Measurements from ENCODE around the gene ZNF358. TPM values are rescaled to one million over a fixed set of nuclear protein-coding genes. Genes with fewer than 3 reads are reported as not detected.

The ZNF358 gene
- total RNA-seq, 1 experiment from 2014 or later, result 35.8 TPM

GRCh38 chr19:7559102-7559501, 43.2 kb downstream of the ZNF358 start:
- DNase-seq (ENCODE audit: low read depth), result peak; percentile 18

DNA sequence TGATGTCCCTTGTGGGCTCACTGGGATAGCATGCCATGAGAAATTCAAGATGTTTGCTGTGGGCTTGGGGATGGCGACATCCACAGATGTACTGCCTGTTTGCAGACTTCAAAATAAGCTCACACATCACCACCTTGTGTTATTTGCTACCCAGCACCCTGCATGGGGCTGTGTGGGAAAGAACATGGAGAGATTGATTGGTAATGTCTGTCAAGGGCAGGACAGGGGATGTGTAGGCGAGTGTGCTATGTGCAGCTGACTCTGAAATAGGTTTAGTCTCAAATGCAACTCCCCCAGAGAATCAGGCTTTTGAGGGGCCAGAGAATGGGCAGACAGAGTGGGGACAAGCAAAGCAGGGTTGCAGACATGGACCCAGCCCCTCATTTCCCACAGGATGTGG, 44.4 kb downstream of the ZNF358 start:
- DNase-seq (ENCODE audit: low read depth), result no peak

DNA sequence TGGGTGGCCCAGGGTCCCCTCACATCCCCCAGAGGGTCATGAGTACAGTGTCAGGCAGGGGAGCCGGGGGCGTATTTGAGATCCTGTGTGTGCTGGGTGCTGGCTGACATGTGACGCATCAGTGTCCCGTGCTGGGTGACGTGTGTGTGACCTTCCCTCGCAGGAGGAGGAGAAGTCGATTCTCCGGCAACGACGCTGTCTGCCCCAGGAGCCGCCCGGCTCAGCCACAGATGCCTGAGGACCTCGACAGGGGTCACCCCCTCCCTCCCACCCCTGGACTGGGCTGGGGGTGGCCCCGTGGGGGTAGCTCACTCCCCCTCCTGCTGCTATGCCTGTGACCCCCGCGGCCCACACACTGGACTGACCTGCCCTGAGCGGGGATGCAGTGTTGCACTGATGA, 45.4 kb downstream of the ZNF358 start:
- no peak for DNase-seq (ENCODE audit: low read depth)

DNA sequence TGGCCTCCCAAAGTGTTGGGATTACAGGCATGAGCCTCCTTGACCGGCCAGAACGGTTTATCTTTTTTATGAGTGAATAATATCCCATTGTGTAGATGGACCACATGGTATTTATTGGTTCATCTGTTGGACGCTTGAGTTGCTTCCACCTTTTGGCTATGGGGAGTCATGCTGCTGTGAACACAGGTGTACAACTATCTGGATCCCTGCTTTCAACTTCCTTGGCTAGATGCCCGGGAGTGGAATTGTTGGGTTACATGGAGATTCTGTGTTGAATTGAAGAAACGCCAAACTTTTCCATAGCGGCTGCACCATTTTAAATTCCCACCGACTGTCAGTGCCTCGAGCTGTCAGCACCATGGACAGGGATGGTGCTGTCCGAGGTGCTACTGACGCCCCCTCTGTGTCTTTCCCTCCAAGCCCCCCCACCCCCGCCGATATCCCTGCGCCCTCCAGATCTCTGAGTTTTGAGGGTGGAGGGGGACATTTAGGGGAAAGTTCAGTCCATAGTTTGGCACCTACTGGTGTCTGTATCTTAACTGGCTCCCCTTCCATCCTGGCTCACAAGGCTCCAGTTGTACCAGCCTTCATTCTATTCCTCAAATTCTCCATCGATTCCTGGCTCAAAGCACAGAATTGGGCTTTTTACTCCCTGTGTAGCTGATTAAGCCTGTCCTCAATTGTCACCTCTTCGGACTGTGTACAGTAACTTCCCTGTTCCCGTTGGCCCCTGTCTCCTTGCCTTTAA, 46.9 kb downstream of the ZNF358 start:
- DNase-seq (ENCODE audit: low read depth), result no peak

GRCh38 chr19:7564866-7565265, 49.0 kb downstream of the ZNF358 start:
- DNase-seq (ENCODE audit: low read depth), result no peak

GRCh38 chr19:7565332-7565731, 49.4 kb downstream of the ZNF358 start:
- DNase-seq (ENCODE audit: low read depth), result no peak

Other genes with a start within 250 kb of the ZNF358 start
- gene INSR, start 221.7 kb upstream of the ZNF358 start, total RNA-seq (2014; rRNA removed; shearing (Covaris generic)), result 0.49 and 0.72 TPM in 2 replicates
- 19.3 and 26.3 TPM in 2 replicates for gene ARHGEF18, start 167.2 kb upstream of the ZNF358 start, total RNA-seq (2014; rRNA removed; shearing (Covaris generic))
- gene PEX11G, start 27.1 kb upstream of the ZNF358 start, total RNA-seq (2014; rRNA removed; shearing (Covaris generic)), result 0.36 and 3.2 TPM in 2 replicates
- 2.0 and 3.5 TPM in 2 replicates for gene MCOLN1, start 6.5 kb downstream of the ZNF358 start, total RNA-seq (2014; rRNA removed; shearing (Covaris generic))
- 44.7 and 51.5 TPM in 2 replicates for gene PNPLA6, start 19.6 kb downstream of the ZNF358 start, total RNA-seq (2014; rRNA removed; shearing (Covaris generic))
- gene CAMSAP3, start 79.8 kb downstream of the ZNF358 start, total RNA-seq (2014; rRNA removed; shearing (Covaris generic)), result not detected in 2 replicates
- gene XAB2, start 113.4 kb downstream of the ZNF358 start, total RNA-seq (2014; rRNA removed; shearing (Covaris generic)), result 27.7 and 29.4 TPM in 2 replicates
- gene PET100, start 113.7 kb downstream of the ZNF358 start, total RNA-seq (2014; rRNA removed; shearing (Covaris generic)), result 80.6 and 92.9 TPM in 2 replicates
- gene PCP2, start 117.6 kb downstream of the ZNF358 start, total RNA-seq (2014; rRNA removed; shearing (Covaris generic)), result not detected in 2 replicates
- gene STXBP2, start 121.0 kb downstream of the ZNF358 start, total RNA-seq (2014; rRNA removed; shearing (Covaris generic)), result 1.3 and 3.3 TPM in 2 replicates
- not detected in 2 replicates for gene RETN, start 152.9 kb downstream of the ZNF358 start, total RNA-seq (2014; rRNA removed; shearing (Covaris generic))
- not detected in 2 replicates for gene MCEMP1, start 161.0 kb downstream of the ZNF358 start, total RNA-seq (2014; rRNA removed; shearing (Covaris generic))
- gene TRAPPC5, start 164.7 kb downstream of the ZNF358 start, total RNA-seq (2014; rRNA removed; shearing (Covaris generic)), result 52.6 and 61.5 TPM in 2 replicates
- gene FCER2, start 186.0 kb downstream of the ZNF358 start, total RNA-seq (2014; rRNA removed; shearing (Covaris generic)), result not detected in 2 replicates
- gene CLEC4G, start 216.0 kb downstream of the ZNF358 start, total RNA-seq (2014; rRNA removed; shearing (Covaris generic)), result not detected in 2 replicates
- gene CD209, start 231.4 kb downstream of the ZNF358 start, total RNA-seq (2014; rRNA removed; shearing (Covaris generic)), result not detected in 2 replicates
- not detected in 2 replicates for gene CLEC4M, start 247.1 kb downstream of the ZNF358 start, total RNA-seq (2014; rRNA removed; shearing (Covaris generic))

Measured in RPMI7951 (cell line).